Bronchial epithelial cell (primary cell): ENCODE results near the gene NDUFS3. TPM values are rescaled to one million over a fixed set of nuclear protein-coding genes. Genes with fewer than 3 reads are reported as not detected.
A peak's percentile ranks its signal among the peaks of the same experiment; 100 is the strongest.

Source experiments
- DNase-seq: peaks from one replicate; pipeline ENCODE4 v3.0.0-alpha.2; 2010; ENCODE audit warnings: low read depth
- FAIRE-seq: peaks from 2 replicates; lab custom pipeline; 2011; peaks lifted over from hg19 to GRCh38; lab: Jason Lieb, UNC
- H3K27me3 ChIP-seq: 2 replicates; pipeline ENCODE4 v1.5.1; 2011; ENCODE audit warnings: low read length; ENCODE audit not compliant: control insufficient read depth, insufficient read depth
- H3K36me3 ChIP-seq: 2 replicates; pipeline ENCODE4 v1.5.1; 2011; ENCODE audit warnings: low read length; ENCODE audit not compliant: control insufficient read depth, insufficient read depth
- H3K4me3 ChIP-seq: 2 replicates; pipeline ENCODE4 v1.5.1; 2011; ENCODE audit warnings: mild to moderate bottlenecking, low read depth, low read length, control low read depth
- total RNA-seq: library from RNA; depleted of rRNA; stranded (reverse); fragments of >200 nt; gene quantifications from 2 replicates; pipeline ENCODE4 v1.2.1, GENCODE V29; 2014
- TF ChIP-seq, protein P1 (sequence below): IDR thresholded peaks from 2 replicates; pipeline ENCODE4 v1.5.1; 2011; ENCODE audit warnings: mild to moderate bottlenecking, moderate library complexity, low read length, control low read depth, inconsistent platforms; ENCODE audit not compliant: insufficient read depth, severe bottlenecking

NDUFS3 gene
- total RNA-seq, 1 donor from 2014 or later = 67.7 TPM

DNA sequence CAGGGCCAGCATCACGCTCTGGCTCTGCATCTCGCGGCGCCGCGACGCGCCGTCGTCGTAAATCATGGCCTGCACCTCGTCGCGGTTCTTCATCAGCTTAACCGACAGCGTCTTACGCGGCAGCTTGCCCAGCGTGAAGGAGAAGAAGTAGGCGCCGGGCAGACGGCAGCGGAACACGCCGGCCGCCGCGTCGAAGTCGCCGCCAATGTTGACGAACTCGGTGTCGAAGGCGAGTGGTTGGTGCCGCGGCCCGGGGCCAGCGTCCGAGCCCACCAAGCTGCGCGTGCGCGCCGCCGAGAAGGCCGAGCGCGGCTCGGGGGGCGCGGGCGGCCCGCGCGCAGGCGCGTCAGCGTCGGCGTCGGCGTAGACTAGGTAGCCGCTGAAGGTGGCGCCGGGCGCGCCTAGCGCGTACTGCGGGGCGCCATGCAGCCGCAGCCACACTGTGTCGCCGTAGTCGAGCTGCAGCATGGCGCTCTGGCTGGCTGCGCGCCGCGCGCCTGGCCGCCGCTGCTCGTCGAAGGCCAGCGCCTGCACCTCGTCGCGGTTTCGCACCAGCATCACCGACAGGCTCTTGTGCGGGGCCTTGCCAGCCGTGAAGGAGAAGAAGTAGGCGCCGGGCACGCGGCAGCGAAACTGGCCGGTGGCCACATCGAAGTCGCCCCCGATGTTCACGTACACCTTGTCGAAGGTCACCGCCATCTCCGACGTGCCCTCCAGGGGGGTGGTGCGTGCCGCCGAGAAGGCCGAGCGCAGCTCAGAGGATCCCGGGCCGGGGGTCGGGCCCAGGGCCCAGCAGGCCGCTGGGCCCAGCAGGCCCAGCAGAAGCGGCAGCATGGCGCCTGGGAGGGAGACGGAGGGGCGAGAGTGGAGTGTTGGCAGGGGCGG lies 11.3 kb downstream of the NDUFS3 start:
- TF ChIP-seq, protein P1, sequence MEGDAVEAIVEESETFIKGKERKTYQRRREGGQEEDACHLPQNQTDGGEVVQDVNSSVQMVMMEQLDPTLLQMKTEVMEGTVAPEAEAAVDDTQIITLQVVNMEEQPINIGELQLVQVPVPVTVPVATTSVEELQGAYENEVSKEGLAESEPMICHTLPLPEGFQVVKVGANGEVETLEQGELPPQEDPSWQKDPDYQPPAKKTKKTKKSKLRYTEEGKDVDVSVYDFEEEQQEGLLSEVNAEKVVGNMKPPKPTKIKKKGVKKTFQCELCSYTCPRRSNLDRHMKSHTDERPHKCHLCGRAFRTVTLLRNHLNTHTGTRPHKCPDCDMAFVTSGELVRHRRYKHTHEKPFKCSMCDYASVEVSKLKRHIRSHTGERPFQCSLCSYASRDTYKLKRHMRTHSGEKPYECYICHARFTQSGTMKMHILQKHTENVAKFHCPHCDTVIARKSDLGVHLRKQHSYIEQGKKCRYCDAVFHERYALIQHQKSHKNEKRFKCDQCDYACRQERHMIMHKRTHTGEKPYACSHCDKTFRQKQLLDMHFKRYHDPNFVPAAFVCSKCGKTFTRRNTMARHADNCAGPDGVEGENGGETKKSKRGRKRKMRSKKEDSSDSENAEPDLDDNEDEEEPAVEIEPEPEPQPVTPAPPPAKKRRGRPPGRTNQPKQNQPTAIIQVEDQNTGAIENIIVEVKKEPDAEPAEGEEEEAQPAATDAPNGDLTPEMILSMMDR = no peak
- peaks cover 34% of the 10 kb centered on the region for H3K27me3 ChIP-seq
- no peaks in the 10 kb centered on the region for H3K36me3 ChIP-seq
- H3K4me3 ChIP-seq = peak overlapping the region; percentile 18
- FAIRE-seq (no peak), DNase-seq (no peak)

DNA sequence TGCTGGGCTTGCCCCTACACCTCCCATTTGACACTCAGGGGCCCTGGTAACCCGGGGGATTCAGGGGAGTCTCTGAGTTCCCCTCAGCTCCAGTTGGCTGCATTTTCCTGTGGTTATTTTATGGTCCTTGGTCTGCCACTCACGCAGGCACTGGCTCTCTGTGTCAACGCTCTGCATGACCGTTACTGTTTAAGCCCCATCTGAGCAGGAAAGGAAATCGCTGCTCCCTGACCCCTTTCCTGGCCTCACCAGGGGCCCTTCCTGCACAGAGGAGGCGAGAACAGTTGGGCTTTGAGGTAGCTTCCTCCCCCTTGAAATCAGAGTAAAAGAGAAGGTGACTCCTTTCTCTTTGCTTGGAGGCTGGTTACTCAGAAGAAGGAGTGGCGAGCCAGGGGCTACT lies 12.9 kb downstream of the NDUFS3 start:
- TF ChIP-seq, protein P1 = no peak
- FAIRE-seq (no peak), DNase-seq (no peak)
- no peaks in the 10 kb centered on the region for H3K36me3 ChIP-seq
- peaks cover 36% of the 10 kb centered on the region for H3K27me3 ChIP-seq
- H3K4me3 ChIP-seq = no peak overlapping the region

DNA sequence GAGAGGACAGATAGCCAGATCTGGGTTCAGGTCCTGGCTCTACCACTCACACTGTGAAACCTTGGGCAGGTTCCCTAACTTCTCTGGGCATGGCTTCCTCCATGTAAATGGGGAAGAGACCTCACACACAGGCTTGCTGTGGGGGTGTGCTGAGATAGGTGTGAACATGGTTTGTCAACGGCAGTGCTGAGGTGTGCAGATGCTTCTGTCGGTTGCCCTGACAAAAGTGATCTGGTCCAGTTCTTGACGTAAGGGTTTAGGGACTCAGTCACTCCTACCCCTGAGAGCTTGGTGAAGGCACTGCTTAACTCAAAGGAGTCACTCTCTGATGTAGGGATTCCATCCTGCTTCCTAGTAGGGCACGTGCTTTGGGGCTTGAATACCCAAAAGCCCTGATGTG lies 13.4 kb downstream of the NDUFS3 start:
- Histone ChIP-seq H3K4me3 (no peak overlapping the region), H3K27me3 (peaks cover 36% of the 10 kb centered on the region), H3K36me3 (no peaks in the 10 kb centered on the region)
- TF ChIP-seq, protein P1 = no peak
- FAIRE-seq (peak; percentile 93), DNase-seq (no peak)

DNA sequence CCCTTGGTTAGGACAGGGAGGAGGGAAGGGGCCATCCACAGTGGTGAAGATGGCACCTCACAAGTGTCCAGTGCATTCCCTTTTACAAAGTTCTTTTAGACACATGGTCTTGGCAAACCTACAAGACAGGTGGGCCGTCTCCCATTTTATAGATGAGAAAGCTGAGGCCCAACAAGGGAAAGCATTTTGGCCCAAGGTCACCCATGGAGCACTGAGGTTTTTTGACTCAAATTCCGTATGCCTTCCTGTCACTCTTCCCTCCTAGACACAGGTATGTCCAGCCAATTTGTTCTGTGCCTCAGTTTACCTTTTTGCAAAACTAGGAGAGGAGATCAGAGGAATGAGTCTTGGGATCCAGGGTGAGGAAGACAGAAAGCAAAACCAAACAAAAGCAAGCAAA lies 14.1 kb downstream of the NDUFS3 start:
- no peak overlapping the region for H3K4me3 ChIP-seq
- H3K36me3 ChIP-seq = no peaks in the 10 kb centered on the region
- peaks cover 36% of the 10 kb centered on the region for H3K27me3 ChIP-seq
- TF ChIP-seq, protein P1 = no peak
- no peak for DNase-seq
- no peak for FAIRE-seq

DNA sequence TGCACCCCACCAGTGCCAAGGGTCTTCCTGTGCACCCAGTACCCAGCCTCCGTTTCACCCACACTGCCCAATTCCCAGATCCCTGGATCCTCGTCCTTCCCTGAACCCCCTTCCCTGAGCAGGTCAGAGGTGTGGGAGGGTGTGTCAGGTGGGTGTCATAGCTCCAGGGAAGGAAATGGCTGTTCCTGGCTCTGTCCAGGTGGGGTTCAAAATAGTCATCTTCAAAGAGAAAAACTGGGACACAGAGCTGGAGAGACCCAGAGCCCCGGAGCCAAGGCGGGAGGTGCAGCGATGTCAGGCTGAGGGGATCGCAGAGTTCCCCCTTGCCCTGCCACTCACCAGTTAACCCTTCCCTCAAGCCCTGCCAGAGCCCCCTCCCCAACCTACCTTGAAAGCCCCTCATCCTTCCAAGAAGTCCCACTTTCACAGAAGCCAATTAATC lies 14.6 kb downstream of the NDUFS3 start:
- Histone ChIP-seq H3K27me3 (peaks cover 36% of the 10 kb centered on the region), H3K4me3 (no peak overlapping the region), H3K36me3 (no peaks in the 10 kb centered on the region)
- FAIRE-seq (no peak), DNase-seq (no peak)
- TF ChIP-seq, protein P1 = no peak
